Trophoblast cell (in vitro differentiated cells and primary cell): ENCODE measurements around the gene MAGEA2.
"Not testable (repeated sequence)": the region's sequence is repeated elsewhere in the genome, so short reads cannot be mapped to it uniquely, and the experiment has no call there.

ENCODE experiments used
- DNase-seq, 2 donors: peaks; one replicate each; pipeline ENCODE4 v3.0.0-alpha.2; 2016
- H2AFZ ChIP-seq: 2 replicates; pipeline ENCODE4 v1.6.1; 2013; ENCODE audit warnings: low read length, moderate library complexity, mild to moderate bottlenecking; ENCODE audit not compliant: insufficient read depth, poor library complexity
- H2AK5ac ChIP-seq: 2 replicates; pipeline ENCODE4 v1.6.1; 2013; ENCODE audit warnings: mild to moderate bottlenecking, low read length
- H2BK120ac ChIP-seq: 2 replicates; pipeline ENCODE4 v1.6.1; 2013; ENCODE audit warnings: low read length, mild to moderate bottlenecking, moderate library complexity; ENCODE audit not compliant: insufficient read depth, poor library complexity
- H2BK12ac ChIP-seq: 2 replicates; pipeline ENCODE4 v1.6.1; 2013; ENCODE audit warnings: mild to moderate bottlenecking, low read length, moderate library complexity
- H2BK5ac ChIP-seq: 2 replicates; pipeline ENCODE4 v1.6.1; 2013; ENCODE audit warnings: low read length, low read depth, moderate library complexity, mild to moderate bottlenecking; ENCODE audit not compliant: poor library complexity
- H3K14ac ChIP-seq: 2 replicates; pipeline ENCODE4 v1.6.1; 2013; ENCODE audit warnings: mild to moderate bottlenecking, low read length
- H3K18ac ChIP-seq: 2 replicates; pipeline ENCODE4 v1.6.1; 2013; ENCODE audit warnings: mild to moderate bottlenecking, low read length
- H3K23ac ChIP-seq: 2 replicates; pipeline ENCODE4 v1.6.1; 2013; ENCODE audit warnings: low read length
- H3K27ac ChIP-seq: 2 replicates; pipeline ENCODE4 v1.5.1; 2013; ENCODE audit warnings: low read depth, mild to moderate bottlenecking, inconsistent platforms, low read length, moderate library complexity
- H3K27me3 ChIP-seq: 2 replicates; pipeline ENCODE4 v1.6.1; 2013; ENCODE audit warnings: inconsistent platforms, mild to moderate bottlenecking, low read length, moderate library complexity; ENCODE audit not compliant: insufficient read depth
- H3K36me3 ChIP-seq, 2 experiments: 1 replicate in 1 of 2; 2 replicates in 1 of 2; pipeline ENCODE4 v1.6.1; 2013; ENCODE audit warnings: low read length in 2 of 2, mild to moderate bottlenecking in 2 of 2, moderate library complexity in 1 of 2; ENCODE audit not compliant: insufficient read depth in 2 of 2, control insufficient read depth in 1 of 2
- H3K4ac ChIP-seq: 2 replicates; pipeline ENCODE4 v1.6.1; 2013; ENCODE audit warnings: low read depth, mild to moderate bottlenecking, low read length, moderate library complexity
- H3K4me1 ChIP-seq, 2 experiments: 1 replicate in 1 of 2; 2 replicates in 1 of 2; pipeline ENCODE4 v1.6.1; 2013; ENCODE audit warnings: low read length in 2 of 2, mild to moderate bottlenecking in 2 of 2, moderate library complexity in 1 of 2; ENCODE audit not compliant: insufficient read depth in 2 of 2, control insufficient read depth in 1 of 2
- H3K4me2 ChIP-seq: 2 replicates; pipeline ENCODE4 v1.6.1; 2013; ENCODE audit warnings: inconsistent platforms, mild to moderate bottlenecking, low read length, moderate library complexity
- H3K4me3 ChIP-seq: 2 replicates; pipeline ENCODE4 v1.5.1; 2013; ENCODE audit warnings: mild to moderate bottlenecking, low read depth, low read length, inconsistent platforms
- H3K79me1 ChIP-seq: one replicate; pipeline ENCODE4 v1.6.1; 2013; ENCODE audit warnings: low read length
- H3K79me2 ChIP-seq: 2 replicates; pipeline ENCODE4 v1.6.1; 2013; ENCODE audit warnings: low read length, mild to moderate bottlenecking; ENCODE audit not compliant: control insufficient read depth, insufficient read depth, poor library complexity
- H3K9ac ChIP-seq: 2 replicates; pipeline ENCODE4 v1.6.1; 2013; ENCODE audit warnings: mild to moderate bottlenecking, low read length
- H3K9me3 ChIP-seq: 2 replicates; pipeline ENCODE4 v1.6.1; 2013; ENCODE audit warnings: low read depth, mild to moderate bottlenecking, control low read depth, inconsistent platforms, low read length; ENCODE audit not compliant: insufficient read depth
- H4K12ac ChIP-seq: 2 replicates; pipeline ENCODE4 v1.6.1; 2013; ENCODE audit warnings: low read depth, mild to moderate bottlenecking, low read length, moderate library complexity
- H4K8ac ChIP-seq: 2 replicates; pipeline ENCODE4 v1.6.1; 2013; ENCODE audit warnings: low read depth, mild to moderate bottlenecking, low read length, moderate library complexity
- H4K91ac ChIP-seq: one replicate; pipeline ENCODE4 v1.6.1; 2013; ENCODE audit warnings: low read depth, mild to moderate bottlenecking, low read length, moderate library complexity
- WGBS: extraction: QIAGEN DNeasy Blood & Tissue Kit; methylation state at CpG from one replicate; pipeline ENCODE4 v1.1.7; 2013; ENCODE audit warnings: missing lambda C conversion rate; ENCODE audit not compliant: insufficient read length, insufficient coverage; ENCODE audit errors: extremely low coverage; 5-methylcytosine and 5-hydroxymethylcytosine counted together

The MAGEA2 gene

DNA sequence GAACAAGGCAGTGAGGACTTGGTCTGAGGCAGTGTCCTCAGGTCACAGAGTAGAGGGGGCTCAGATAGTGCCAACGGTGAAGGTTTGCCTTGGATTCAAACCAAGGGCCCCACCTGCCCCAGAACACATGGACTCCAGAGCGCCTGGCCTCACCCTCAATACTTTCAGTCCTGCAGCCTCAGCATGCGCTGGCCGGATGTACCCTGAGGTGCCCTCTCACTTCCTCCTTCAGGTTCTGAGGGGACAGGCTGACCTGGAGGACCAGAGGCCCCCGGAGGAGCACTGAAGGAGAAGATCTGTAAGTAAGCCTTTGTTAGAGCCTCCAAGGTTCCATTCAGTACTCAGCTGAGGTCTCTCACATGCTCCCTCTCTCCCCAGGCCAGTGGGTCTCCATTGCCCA, 53.3 kb downstream of the MAGEA2 start:
- not testable (repeated sequence) for H3K14ac ChIP-seq, H2BK120ac ChIP-seq, H3K27ac ChIP-seq, H2AFZ ChIP-seq, H3K4ac ChIP-seq, H4K12ac ChIP-seq, H3K36me3 ChIP-seq, H3K27me3 ChIP-seq, H4K91ac ChIP-seq, H3K9ac ChIP-seq, H3K18ac ChIP-seq, H2BK12ac ChIP-seq, DNase-seq, H3K4me1 ChIP-seq, H3K4me2 ChIP-seq, H3K79me2 ChIP-seq, H3K79me1 ChIP-seq, H3K4me3 ChIP-seq, H4K8ac ChIP-seq, H3K23ac ChIP-seq, H3K9me3 ChIP-seq, H2BK5ac ChIP-seq, H2AK5ac ChIP-seq
- WGBS, result no CpG with 5 or more reads among the region's 5 CpGs
